Fibroblast of lung (primary cell): ENCODE results near the gene PNRC1. TPM values are rescaled to one million over a fixed set of nuclear protein-coding genes. Genes with fewer than 3 reads are reported as not detected.
"Not testable (repeated sequence)": the region's sequence is repeated elsewhere in the genome, so short reads cannot be mapped to it uniquely, and the experiment has no call there.

Source experiments
- DNase-seq, 2 donors: peaks; one replicate each; pipeline versions ENCODE4 v3.0.0 to v3.0.0-alpha.2; 2010; ENCODE audit warnings: low read depth in 2 of 2
- H2AFZ ChIP-seq: 2 replicates; pipeline ENCODE4 v1.5.1; 2012; ENCODE audit warnings: low read length, control low read depth, inconsistent platforms
- H3K27ac ChIP-seq: 2 replicates; pipeline ENCODE4 v1.5.1; 2011; ENCODE audit warnings: low read length, control low read depth; ENCODE audit not compliant: insufficient read depth
- H3K27me3 ChIP-seq: 2 replicates; pipeline ENCODE4 v1.5.1; 2011; ENCODE audit warnings: mild to moderate bottlenecking, low read length; ENCODE audit not compliant: control insufficient read depth, insufficient read depth
- H3K36me3 ChIP-seq: 2 replicates; pipeline ENCODE4 v1.5.1; 2011; ENCODE audit warnings: low read length; ENCODE audit not compliant: control insufficient read depth, insufficient read depth
- H3K4me1 ChIP-seq: 2 replicates; pipeline ENCODE4 v1.5.1; 2011; ENCODE audit warnings: low read length; ENCODE audit not compliant: control insufficient read depth, insufficient read depth; ENCODE audit errors: extremely low read depth
- H3K4me2 ChIP-seq: 2 replicates; pipeline ENCODE4 v1.5.1; 2011; ENCODE audit warnings: low read length, control low read depth; ENCODE audit not compliant: insufficient read depth; ENCODE audit errors: extremely low read depth
- H3K4me3 ChIP-seq, 4 experiments: fragments of 200-600 bp in 1 of 4; sonication (generic) in 1 of 4; replicated peaks in 1 of 4; 2 replicates each; pipeline ENCODE4 v1.5.1; 2011 to 2016; ENCODE audit warnings: low read length in 4 of 4, low read depth in 3 of 4, mild to moderate bottlenecking in 3 of 4, control low read depth in 2 of 4, inconsistent platforms in 1 of 4, mixed read lengths in 1 of 4; ENCODE audit not compliant: insufficient read depth in 1 of 4; ENCODE audit errors: control extremely low read depth in 1 of 4
- H3K79me2 ChIP-seq: 2 replicates; pipeline ENCODE4 v1.5.1; 2012; ENCODE audit warnings: mild to moderate bottlenecking, low read length, inconsistent platforms; ENCODE audit not compliant: control insufficient read depth, insufficient read depth
- H3K9ac ChIP-seq: 2 replicates; pipeline ENCODE4 v1.5.1; 2011; ENCODE audit warnings: mild to moderate bottlenecking, low read length, control low read depth; ENCODE audit not compliant: insufficient read depth
- H3K9me3 ChIP-seq: 2 replicates; pipeline ENCODE4 v1.5.1; 2012; ENCODE audit warnings: low read depth, low read length; ENCODE audit not compliant: control insufficient read depth, insufficient read depth
- H4K20me1 ChIP-seq: 2 replicates; pipeline ENCODE4 v1.5.1; 2011; ENCODE audit warnings: low read length; ENCODE audit not compliant: control insufficient read depth, insufficient read depth; ENCODE audit errors: extremely low read depth
- EZH2 ChIP-seq: IDR thresholded peaks from 2 replicates; pipeline ENCODE4 v1.5.1; 2012; ENCODE audit warnings: low read length, control low read depth, mild to moderate bottlenecking; ENCODE audit errors: missing control alignments
- polyA plus RNA-seq, 2 donors: library from polyadenylated mRNA; depleted of rRNA in 1 of 2; stranded (reverse) in 1 of 2; unstranded in 1 of 2; fragments of >200 nt; gene quantifications; 2 replicates each; pipeline ENCODE4 v1.2.1, GENCODE V29; 2011 to 2012; ENCODE audit warnings: missing spikeins in 1 of 2
- total RNA-seq: library from RNA; depleted of rRNA; stranded (reverse); fragments of >200 nt; gene quantifications from 2 replicates; pipeline ENCODE4 v1.2.1, GENCODE V29; 2014
- TF ChIP-seq, protein P1 (sequence below), 2 donors: IDR thresholded peaks in 1 of 2; conservative IDR thresholded peaks in 1 of 2; 1 replicate in 1 of 2; 2 replicates in 1 of 2; pipeline ENCODE4 v1.5.1; 2011 to 2012; ENCODE audit warnings: low read length in 2 of 2, control low read depth in 1 of 2, inconsistent platforms in 1 of 2, low read depth in 1 of 2, mild to moderate bottlenecking in 1 of 2

The PNRC1 gene
- total and polyA plus RNA-seq, 2 donors (not counting 1 experiment from before 2014, with no cell fraction given): 14.9 to 65.1 TPM

DNA sequence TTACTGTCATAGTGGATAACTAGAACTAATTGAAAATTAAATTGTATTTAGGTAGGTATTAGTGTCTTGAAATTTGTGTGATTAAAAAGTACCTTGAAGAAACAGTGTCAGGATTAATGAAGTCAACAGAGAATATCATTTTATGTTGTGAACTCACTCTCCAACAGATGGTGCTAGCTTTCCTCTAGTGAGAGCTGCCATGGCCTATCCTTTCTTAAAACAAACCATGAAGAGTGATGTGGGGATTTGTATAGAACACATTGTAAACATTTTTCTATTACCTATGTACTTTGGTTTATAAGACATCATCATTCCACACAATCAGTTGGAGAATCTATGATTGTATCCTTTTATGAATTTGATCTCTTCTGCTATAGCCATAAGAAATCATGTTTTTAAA is 42.1 kb downstream of the PNRC1 start:
- Histone ChIP-seq H3K4me2 (no peak overlapping the region), H2AFZ (no peak overlapping the region), H3K36me3 (no peaks in the 10 kb centered on the region), H3K9ac (no peak overlapping the region), H3K4me3 (no peak overlapping the region), H3K4me1 (no peaks in the 10 kb centered on the region), H3K27me3 (no peaks in the 10 kb centered on the region), H3K79me2 (no peaks in the 10 kb centered on the region), H4K20me1 (no peaks in the 10 kb centered on the region), H3K27ac (no peak overlapping the region), H3K9me3 (no peaks in the 10 kb centered on the region)
- peak; percentile 23 to 66 for DNase-seq
- TF ChIP-seq EZH2: no peak
- TF ChIP-seq, protein P1, sequence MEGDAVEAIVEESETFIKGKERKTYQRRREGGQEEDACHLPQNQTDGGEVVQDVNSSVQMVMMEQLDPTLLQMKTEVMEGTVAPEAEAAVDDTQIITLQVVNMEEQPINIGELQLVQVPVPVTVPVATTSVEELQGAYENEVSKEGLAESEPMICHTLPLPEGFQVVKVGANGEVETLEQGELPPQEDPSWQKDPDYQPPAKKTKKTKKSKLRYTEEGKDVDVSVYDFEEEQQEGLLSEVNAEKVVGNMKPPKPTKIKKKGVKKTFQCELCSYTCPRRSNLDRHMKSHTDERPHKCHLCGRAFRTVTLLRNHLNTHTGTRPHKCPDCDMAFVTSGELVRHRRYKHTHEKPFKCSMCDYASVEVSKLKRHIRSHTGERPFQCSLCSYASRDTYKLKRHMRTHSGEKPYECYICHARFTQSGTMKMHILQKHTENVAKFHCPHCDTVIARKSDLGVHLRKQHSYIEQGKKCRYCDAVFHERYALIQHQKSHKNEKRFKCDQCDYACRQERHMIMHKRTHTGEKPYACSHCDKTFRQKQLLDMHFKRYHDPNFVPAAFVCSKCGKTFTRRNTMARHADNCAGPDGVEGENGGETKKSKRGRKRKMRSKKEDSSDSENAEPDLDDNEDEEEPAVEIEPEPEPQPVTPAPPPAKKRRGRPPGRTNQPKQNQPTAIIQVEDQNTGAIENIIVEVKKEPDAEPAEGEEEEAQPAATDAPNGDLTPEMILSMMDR (conservative IDR thresholded peaks at IDR 0.05 in 1 of 2, IDR thresholded peaks at IDR 0.05 in 1 of 2; ENCODE audit: low read depth in 1 of 2, low read length in 2 of 2): peak; percentile 48 to 63

GRCh38 chr6:89128256-89128671 is 47.7 kb downstream of the PNRC1 start:
- not testable (repeated sequence) for H3K36me3 ChIP-seq, H3K4me2 ChIP-seq, H3K27me3 ChIP-seq, H3K4me1 ChIP-seq, H3K4me3 ChIP-seq, H3K27ac ChIP-seq, H3K9me3 ChIP-seq, H2AFZ ChIP-seq, DNase-seq, H3K9ac ChIP-seq, H3K79me2 ChIP-seq, H4K20me1 ChIP-seq

- no peak for DNase-seq
- H3K9ac ChIP-seq: no peak overlapping the region
- no peak overlapping the region for H3K4me2 ChIP-seq
- H2AFZ ChIP-seq: no peak overlapping the region
- H3K27ac ChIP-seq: no peak overlapping the region
- no peaks in the 10 kb centered on the region for H4K20me1 ChIP-seq
- H3K79me2 ChIP-seq: no peaks in the 10 kb centered on the region
- no peaks in the 10 kb centered on the region for H3K4me1 ChIP-seq
- no peaks in the 10 kb centered on the region for H3K36me3 ChIP-seq
- no peaks in the 10 kb centered on the region for H3K27me3 ChIP-seq
- H3K9me3 ChIP-seq: no peaks in the 10 kb centered on the region
- no peak overlapping the region for H3K4me3 ChIP-seq
- TF ChIP-seq, protein P1 (conservative IDR thresholded peaks at IDR 0.05 in 1 of 2, IDR thresholded peaks at IDR 0.05 in 1 of 2; ENCODE audit: low read depth in 1 of 2, low read length in 2 of 2): no peak
- no peak for TF ChIP-seq EZH2
Observed at GRCh38 chr6:89131599-89131998, 51.0 kb downstream of the PNRC1 start.
